ENCODE results near the gene RAPGEF2.
"Not testable (repeated sequence)": the region's sequence is repeated elsewhere in the genome, so short reads cannot be mapped to it uniquely, and the experiment has no call there.

The RAPGEF2 gene

GRCh38 chr4:159098482-159099127 lies 4.3 kb upstream of the RAPGEF2 start:
- DNase-seq, result no peak

DNA sequence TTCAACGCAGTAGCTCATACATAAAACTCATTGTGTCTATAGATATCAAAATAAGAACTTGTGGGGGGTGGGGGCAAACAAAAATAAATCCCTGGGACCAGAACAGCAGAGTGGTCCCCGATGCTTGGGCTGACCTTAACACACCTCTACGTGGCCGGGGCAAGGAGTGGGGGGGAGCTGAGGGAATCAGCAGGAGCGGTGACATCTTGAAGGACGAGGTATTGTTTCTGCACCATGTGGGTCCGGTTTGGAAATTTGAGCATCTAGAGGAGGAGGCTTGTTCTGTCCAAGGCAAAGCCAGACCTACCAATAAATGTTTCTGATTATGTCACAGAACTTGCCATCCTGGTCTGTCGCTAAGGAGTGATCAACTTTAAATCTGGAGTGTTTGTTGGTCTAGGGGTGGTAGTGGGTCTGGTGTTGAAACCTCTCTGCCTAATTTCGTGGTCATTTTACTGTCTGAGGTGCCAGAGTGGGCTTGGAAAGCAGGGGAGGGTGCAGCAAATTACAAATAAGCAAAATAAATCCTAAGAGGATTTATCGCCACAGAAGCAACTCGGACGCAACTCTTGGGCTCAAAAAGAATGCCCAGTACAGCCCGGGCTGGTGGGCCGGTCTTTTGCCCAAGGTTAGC lies 774 bp upstream of the RAPGEF2 start:
- no peak for DNase-seq

GRCh38 chr4:159103384-159103990 lies 608 bp downstream of the RAPGEF2 start:
- DNase-seq, result peak; percentile 50

DNA sequence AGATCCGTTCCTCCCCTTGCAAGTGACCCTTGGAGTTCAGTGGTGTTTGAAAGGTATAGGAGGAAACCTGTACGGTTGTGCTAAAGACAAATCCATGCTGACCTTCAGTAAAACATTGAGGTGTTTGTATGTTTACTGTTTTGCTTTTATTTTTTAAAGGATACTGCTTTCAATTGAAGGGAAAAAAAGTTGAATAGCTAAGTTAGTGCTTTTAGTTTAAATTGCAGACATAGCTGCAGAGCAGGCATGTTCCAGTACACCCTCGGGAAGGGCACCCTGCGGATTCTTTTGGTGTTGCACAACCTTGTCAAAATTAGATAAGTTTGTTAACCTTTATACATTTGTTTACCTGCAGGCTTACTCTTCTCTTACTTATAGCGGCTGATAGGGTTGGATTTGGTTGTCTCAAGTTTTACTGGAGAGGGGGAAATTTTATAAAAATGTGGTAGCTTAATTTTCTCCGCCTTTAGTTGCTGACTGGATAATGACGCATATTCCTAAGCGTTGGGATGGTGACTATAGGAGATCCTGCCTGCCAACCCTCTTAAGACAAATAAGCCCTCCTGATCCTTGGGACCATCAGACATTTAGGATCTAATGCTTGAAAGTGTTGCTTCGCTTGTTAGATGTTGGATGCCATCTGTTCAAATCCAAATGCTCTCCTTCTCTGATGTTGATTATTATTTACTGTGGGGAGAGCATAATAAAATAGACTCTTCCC lies 2.0 kb downstream of the RAPGEF2 start:
- no peak for DNase-seq

DNA sequence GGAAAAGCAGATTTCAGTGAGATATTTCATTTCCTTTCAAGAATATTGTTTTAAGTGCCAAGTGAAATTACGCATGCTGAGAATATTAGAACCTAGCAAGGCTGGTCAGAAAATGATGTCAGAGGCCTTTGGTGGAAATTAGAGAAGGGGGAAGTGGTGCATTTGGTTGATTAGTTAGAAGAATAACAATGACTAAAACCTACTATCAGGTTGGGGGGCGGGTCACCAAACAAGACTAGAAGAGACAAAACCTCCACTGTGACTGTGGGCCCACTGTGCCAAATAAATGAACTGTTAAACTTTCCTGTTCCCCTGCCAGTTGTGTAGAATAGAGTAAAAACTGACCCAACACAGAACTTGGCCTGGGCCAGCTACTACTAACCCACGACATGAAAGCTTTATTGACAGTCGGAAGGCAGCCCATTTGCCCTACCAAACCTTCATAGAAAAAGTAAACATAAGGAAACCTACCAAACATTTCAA lies 2.9 kb downstream of the RAPGEF2 start:
- no peak for DNase-seq

GRCh38 chr4:159106636-159107035 lies 3.8 kb downstream of the RAPGEF2 start:
- no peak for DNase-seq

DNA sequence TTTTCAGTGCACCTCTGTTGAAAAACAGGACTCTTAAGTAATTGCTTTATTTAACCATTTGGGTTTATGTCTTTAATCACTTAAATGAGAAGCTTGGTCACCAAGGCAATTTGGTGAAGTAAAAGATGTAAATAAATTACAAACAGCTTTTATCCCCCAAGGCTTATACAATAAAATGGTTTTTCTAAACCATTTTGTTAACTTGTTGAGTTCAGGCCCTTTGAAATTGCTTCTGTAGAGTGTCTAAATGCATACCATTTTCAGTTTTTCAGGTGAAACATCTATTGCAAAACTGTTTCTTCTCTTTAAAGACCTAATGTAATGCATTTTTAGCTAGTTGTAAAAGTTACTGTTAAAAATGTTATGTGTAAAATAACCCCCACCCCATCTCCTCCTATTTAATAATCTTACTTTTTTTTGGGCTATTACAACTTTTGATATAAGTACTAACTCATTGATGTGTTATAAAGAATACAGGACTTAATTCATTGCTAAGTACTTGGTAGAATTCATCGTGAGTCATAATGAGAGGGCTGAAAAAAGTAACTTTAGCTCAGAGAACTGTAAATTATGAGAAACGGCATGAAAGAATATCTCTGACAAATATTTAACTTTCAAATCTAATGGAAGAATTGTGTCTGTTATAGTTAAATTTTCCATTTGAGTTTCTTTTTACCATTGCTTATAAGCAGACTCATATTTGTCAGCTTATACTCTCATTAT lies 4.5 kb downstream of the RAPGEF2 start:
- DNase-seq, result no peak

GRCh38 chr4:159108124-159108523 lies 5.2 kb downstream of the RAPGEF2 start:
- DNase-seq, result no peak

- no peak for DNase-seq
Measured at GRCh38 chr4:159110961-159111360, 8.1 kb downstream of the RAPGEF2 start.

DNA sequence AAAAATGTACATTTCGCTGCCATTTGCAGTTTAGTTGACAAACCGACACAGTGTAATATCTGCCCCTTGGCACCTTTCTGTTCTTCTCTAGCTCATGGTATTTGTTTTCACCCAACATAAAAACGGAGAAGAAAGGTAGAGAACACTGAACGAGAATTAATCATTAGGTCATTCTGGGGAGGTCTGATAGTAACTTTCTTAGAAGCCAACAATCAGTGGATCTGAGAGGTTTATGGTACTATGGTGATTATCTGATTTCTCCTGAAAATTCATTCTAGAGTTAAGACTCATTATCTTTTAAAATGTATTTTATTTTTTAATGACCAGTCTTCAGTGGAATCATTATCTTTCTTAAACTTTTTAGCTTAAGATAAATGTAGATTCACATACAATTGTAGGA lies 8.5 kb downstream of the RAPGEF2 start:
- DNase-seq, result no peak

- not testable (repeated sequence) for DNase-seq
Measured at GRCh38 chr4:159113366-159113765, 10.5 kb downstream of the RAPGEF2 start.

GRCh38 chr4:159116098-159116497 lies 13.2 kb downstream of the RAPGEF2 start:
- DNase-seq, result not testable (repeated sequence)

DNA sequence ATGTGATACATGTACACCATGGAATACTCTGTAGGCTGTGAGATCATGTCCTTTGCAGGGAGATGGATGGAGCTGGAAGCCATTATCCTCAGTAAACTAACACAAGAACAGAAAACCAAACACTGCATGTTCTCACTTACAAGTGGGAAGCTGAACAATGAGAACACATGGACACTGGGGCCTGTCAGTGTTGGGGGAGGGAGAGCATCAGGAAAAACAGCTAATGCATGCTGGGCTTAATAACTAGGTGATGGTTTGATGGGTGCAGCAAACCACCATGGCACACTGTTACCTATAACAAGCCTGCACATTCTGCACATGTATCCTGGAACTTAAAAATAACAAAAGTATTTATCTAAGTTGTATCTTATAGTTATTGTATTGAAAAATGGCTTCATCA lies 13.8 kb downstream of the RAPGEF2 start:
- DNase-seq, result not testable (repeated sequence)

GRCh38 chr4:159117564-159117963 lies 14.7 kb downstream of the RAPGEF2 start:
- DNase-seq, result no peak

DNA sequence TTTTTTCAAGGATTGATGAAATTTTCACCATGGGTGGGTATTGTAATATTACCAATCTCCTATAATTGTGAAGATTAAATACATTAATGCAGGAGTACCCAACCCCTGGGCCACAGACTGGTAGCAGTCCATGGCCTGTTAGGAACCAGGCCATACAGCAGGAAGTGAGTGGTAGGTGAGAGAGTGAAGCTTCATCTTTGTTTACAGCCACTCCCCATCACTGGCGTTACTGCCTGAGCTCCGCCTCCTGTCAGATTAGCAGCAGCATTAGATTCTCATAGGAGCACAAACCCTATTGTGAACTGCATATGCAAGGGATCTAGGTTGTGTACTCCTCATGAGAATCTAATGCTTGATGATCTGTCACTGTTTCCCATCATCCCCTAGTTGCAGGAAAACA lies 15.1 kb downstream of the RAPGEF2 start:
- peak; percentile 33 for DNase-seq

DNA sequence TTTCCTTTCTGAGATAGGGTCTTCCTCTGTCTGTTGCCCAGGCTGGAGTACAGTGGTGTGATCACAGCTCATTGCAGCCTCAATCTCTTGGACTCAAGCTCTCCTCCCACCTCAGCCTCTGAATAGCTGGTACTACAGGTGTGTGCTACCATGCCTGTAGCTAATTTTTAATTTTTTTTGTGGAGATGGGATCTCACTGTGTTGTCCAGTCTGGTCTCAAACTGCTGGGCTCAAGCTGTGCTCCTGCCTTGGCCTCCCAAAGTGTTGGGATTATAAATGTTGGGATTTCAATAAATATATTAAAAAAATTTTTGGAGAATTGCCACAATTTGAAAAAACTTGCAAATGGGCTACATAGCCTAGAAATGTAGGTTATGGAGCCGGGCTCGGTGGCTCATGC lies 18.5 kb downstream of the RAPGEF2 start:
- DNase-seq, result no peak

DNA sequence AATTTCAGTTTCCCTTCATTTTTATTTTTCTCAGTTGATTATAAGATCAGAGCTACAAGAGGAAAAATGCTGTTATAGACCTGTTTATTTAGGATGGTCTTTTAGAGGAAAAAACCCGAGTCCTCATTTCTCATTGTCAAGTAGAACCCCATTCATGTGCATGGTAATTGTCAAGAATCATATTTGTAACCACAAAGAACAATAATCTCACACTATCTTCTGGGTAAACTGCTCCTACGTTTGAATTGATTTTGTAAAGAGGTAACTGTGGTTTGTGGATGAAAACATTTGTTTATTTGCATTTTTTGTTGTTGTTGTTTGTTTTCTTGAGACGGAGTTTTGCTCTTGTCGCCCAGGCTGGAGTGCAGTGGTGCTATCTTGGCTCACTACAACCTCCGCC lies 23.8 kb downstream of the RAPGEF2 start:
- DNase-seq, result no peak

- no peak for DNase-seq
Measured at GRCh38 chr4:159127745-159128518, 25.1 kb downstream of the RAPGEF2 start.

GRCh38 chr4:159129814-159130550 lies 27.1 kb downstream of the RAPGEF2 start:
- no peak for DNase-seq

DNA sequence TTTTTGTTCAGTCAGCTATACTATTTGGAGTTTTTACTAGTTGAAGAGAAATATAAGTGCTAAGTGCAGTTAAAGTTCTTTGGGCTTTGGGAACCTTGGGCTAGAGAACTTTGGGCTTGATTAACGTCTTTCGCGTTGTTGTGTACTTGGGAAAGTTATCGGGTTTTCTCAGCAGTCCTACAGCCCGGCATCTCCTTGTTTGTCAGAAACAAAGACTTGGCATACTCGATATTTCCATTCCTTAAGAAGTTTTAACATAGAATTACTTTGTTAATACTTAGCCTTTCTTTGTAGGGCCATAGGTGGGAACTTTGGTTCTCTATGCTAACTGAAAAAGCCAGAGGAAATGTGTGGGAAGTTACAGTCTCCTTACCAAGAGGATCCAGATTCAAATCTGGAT lies 28.7 kb downstream of the RAPGEF2 start:
- DNase-seq, result no peak

- no peak for DNase-seq
Measured at GRCh38 chr4:159134429-159134828, 31.6 kb downstream of the RAPGEF2 start.
